Measurements from ENCODE around the gene OSTF1.

The OSTF1 gene

DNA sequence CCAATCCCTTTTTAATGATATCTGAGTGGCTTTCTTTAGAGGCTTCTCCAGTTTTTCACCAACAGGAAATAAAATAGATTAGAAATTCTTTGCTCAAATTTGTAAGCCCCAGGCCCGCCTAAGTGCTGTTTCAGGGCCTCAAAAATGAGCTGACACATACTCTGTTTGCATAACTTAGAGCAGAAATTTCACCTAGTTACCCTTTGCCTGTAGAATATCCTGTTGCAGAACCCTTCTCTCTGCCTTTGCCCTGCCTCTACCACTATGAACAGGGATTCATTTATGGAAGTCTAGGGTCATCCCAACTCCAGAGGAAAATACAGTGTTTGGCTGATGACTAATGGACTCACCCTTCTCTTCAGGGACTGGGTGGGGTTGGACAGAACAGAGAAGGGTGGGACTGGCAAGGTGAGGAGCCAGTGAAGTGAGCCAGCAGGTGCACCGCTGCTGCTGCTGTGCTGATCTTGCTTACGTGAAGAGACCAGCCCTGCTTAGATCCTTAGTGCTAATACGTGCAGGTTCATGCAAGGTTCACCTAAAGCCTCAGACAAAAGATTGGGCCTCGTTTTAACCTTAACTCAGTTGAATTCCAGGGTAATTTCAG is 22.8 kb downstream of the OSTF1 start:
- no peak overlapping the region for H2AFZ ChIP-seq (ENCODE audit: low read depth, low read length)
- no peaks in the 10 kb centered on the region for H3K4me1 ChIP-seq (ENCODE audit: control insufficient read depth, insufficient read depth, low read depth, low read length)
- WGBS: 89% methylated on average over 3 of the region's 5 CpGs
- H3K4ac ChIP-seq (ENCODE audit: low read depth in 1 of 2, low read length in 2 of 2): no peak overlapping the region
- no peak overlapping the region for H2BK12ac ChIP-seq (ENCODE audit: low read length in 2 of 2)
- no peak overlapping the region for H2BK5ac ChIP-seq (ENCODE audit: low read depth, low read length, poor library complexity, severe bottlenecking)
- H3K79me1 ChIP-seq (replicated peaks; ENCODE audit: low read length, poor library complexity, severe bottlenecking): peaks cover 20% of the 10 kb centered on the region
- H3K18ac ChIP-seq (ENCODE audit: low read depth in 1 of 2, low read length in 2 of 2): peak overlapping the region in 1 of 2 experiments; percentile 66
- no peak overlapping the region for H3K4me2 ChIP-seq (ENCODE audit: low read length, poor library complexity, severe bottlenecking)
- no peaks in the 10 kb centered on the region for H3K36me3 ChIP-seq (ENCODE audit: control insufficient read depth in 1 of 2, insufficient read depth in 2 of 2, low read depth in 1 of 2, low read length in 2 of 2)
- no peak overlapping the region for H2BK15ac ChIP-seq (ENCODE audit: low read depth, poor library complexity, severe bottlenecking)
- H3K23ac ChIP-seq (ENCODE audit: low read length in 2 of 2): no peak overlapping the region
- no peak overlapping the region for H3K4me3 ChIP-seq (ENCODE audit: insufficient read depth in 1 of 2, low read depth in 1 of 2, low read length in 2 of 2)
- H3K27ac ChIP-seq (ENCODE audit: low read length, poor library complexity, severe bottlenecking): no peak overlapping the region
- no peak overlapping the region for H2BK120ac ChIP-seq (ENCODE audit: low read depth, low read length)
- H3K9ac ChIP-seq (ENCODE audit: low read length): no peak overlapping the region
- H3K27me3 ChIP-seq (ENCODE audit: control insufficient read depth in 1 of 2, insufficient read depth in 1 of 2, low read length in 2 of 2): no peaks in the 10 kb centered on the region
- H2AK5ac ChIP-seq (ENCODE audit: low read length, severe bottlenecking): no peak overlapping the region
- H3K9me3 ChIP-seq (ENCODE audit: control insufficient read depth, low read length): no peaks in the 10 kb centered on the region
- H3K14ac ChIP-seq (ENCODE audit: low read length in 2 of 2): no peak overlapping the region
- peak overlapping the region; percentile 49 for H4K8ac ChIP-seq (ENCODE audit: low read length)
- H4K91ac ChIP-seq (ENCODE audit: low read length): peak overlapping the region; percentile 56
- no peak for DNase-seq

DNA sequence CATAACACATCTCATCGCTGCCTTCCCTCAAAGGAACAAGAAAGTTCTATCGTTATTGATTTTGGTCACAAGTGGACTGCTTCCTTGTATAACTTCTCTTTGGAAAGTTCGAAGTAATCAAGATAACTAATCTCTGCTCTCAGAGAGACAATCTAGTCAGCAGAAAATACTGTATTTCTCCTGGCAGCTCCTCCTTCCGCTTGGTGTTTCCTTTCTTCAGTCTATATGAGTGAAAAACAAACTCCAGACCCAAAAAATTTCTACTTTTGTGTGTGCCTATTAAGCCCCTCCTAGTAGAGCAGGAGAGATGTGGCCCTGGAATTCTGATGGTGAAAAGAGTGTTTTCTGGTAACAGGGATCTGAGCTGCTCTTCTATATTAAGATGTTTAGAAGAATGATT is 24.5 kb downstream of the OSTF1 start:
- Histone ChIP-seq H3K27ac (ENCODE audit: low read length, poor library complexity, severe bottlenecking) (no peak overlapping the region), H2BK12ac (ENCODE audit: low read length in 2 of 2) (no peak overlapping the region), H3K79me1 (replicated peaks; ENCODE audit: low read length, poor library complexity, severe bottlenecking) (peaks cover 21% of the 10 kb centered on the region), H3K9me3 (ENCODE audit: control insufficient read depth, low read length) (no peaks in the 10 kb centered on the region), H2BK15ac (ENCODE audit: low read depth, poor library complexity, severe bottlenecking) (no peak overlapping the region), H2BK5ac (ENCODE audit: low read depth, low read length, poor library complexity, severe bottlenecking) (no peak overlapping the region), H3K36me3 (ENCODE audit: control insufficient read depth in 1 of 2, insufficient read depth in 2 of 2, low read depth in 1 of 2, low read length in 2 of 2) (peaks cover 0 to 4% of the 10 kb centered on the region in 2 experiments), H3K23ac (ENCODE audit: low read length in 2 of 2) (no peak overlapping the region), H4K8ac (ENCODE audit: low read length) (no peak overlapping the region), H3K9ac (ENCODE audit: low read length) (no peak overlapping the region), H3K4me3 (ENCODE audit: insufficient read depth in 1 of 2, low read depth in 1 of 2, low read length in 2 of 2) (no peak overlapping the region), H2AK5ac (ENCODE audit: low read length, severe bottlenecking) (no peak overlapping the region), H3K27me3 (ENCODE audit: control insufficient read depth in 1 of 2, insufficient read depth in 1 of 2, low read length in 2 of 2) (no peaks in the 10 kb centered on the region), H4K91ac (ENCODE audit: low read length) (no peak overlapping the region), H3K18ac (ENCODE audit: low read depth in 1 of 2, low read length in 2 of 2) (no peak overlapping the region), H2AFZ (ENCODE audit: low read depth, low read length) (no peak overlapping the region), H2BK120ac (ENCODE audit: low read depth, low read length) (no peak overlapping the region), H3K4ac (ENCODE audit: low read depth in 1 of 2, low read length in 2 of 2) (no peak overlapping the region), H3K4me1 (ENCODE audit: control insufficient read depth, insufficient read depth, low read depth, low read length) (no peaks in the 10 kb centered on the region), H3K4me2 (ENCODE audit: low read length, poor library complexity, severe bottlenecking) (no peak overlapping the region), H3K14ac (ENCODE audit: low read length in 2 of 2) (no peak overlapping the region)
- DNase-seq: no peak
- 89% methylated on average over 4 of the region's 4 CpGs for WGBS

DNA sequence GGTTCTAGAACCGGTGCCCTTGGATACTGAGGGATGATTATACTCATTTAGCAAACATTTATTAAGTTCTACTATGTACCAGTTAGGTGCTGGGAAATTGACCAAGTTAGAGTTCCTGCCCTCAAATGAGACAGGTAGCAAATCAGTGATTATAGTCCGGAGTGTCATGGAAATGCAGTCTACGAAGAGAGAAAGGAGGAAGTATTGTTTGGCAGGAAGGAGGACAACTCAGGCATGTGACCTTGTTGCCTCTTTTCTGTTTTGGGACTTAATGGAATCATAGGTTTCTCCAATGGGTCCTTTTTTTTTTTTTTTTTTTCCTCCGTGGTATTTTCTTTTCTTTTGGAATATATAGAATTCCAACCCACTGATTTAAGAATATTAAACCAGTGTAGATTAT is 28.0 kb downstream of the OSTF1 start:
- no peak overlapping the region for H2AFZ ChIP-seq (ENCODE audit: low read depth, low read length)
- H3K4me3 ChIP-seq (ENCODE audit: insufficient read depth in 1 of 2, low read depth in 1 of 2, low read length in 2 of 2): no peak overlapping the region
- H3K23ac ChIP-seq (ENCODE audit: low read length in 2 of 2): no peak overlapping the region
- peaks cover 23% of the 10 kb centered on the region for H3K79me1 ChIP-seq (replicated peaks; ENCODE audit: low read length, poor library complexity, severe bottlenecking)
- no peaks in the 10 kb centered on the region for H3K4me1 ChIP-seq (ENCODE audit: control insufficient read depth, insufficient read depth, low read depth, low read length)
- no peak overlapping the region for H2BK5ac ChIP-seq (ENCODE audit: low read depth, low read length, poor library complexity, severe bottlenecking)
- no peak overlapping the region for H3K27ac ChIP-seq (ENCODE audit: low read length, poor library complexity, severe bottlenecking)
- peaks cover 6 to 32% of the 10 kb centered on the region in 2 experiments for H3K36me3 ChIP-seq (ENCODE audit: control insufficient read depth in 1 of 2, insufficient read depth in 2 of 2, low read depth in 1 of 2, low read length in 2 of 2)
- H2BK12ac ChIP-seq (ENCODE audit: low read length in 2 of 2): no peak overlapping the region
- H2BK15ac ChIP-seq (ENCODE audit: low read depth, poor library complexity, severe bottlenecking): no peak overlapping the region
- H4K91ac ChIP-seq (ENCODE audit: low read length): no peak overlapping the region
- 90% methylated on average over 2 of the region's 4 CpGs for WGBS
- no peak overlapping the region for H2BK120ac ChIP-seq (ENCODE audit: low read depth, low read length)
- no peak overlapping the region for H3K14ac ChIP-seq (ENCODE audit: low read length in 2 of 2)
- no peak overlapping the region for H4K8ac ChIP-seq (ENCODE audit: low read length)
- H3K9me3 ChIP-seq (ENCODE audit: control insufficient read depth, low read length): no peaks in the 10 kb centered on the region
- H3K18ac ChIP-seq (ENCODE audit: low read depth in 1 of 2, low read length in 2 of 2): no peak overlapping the region
- no peak overlapping the region for H3K9ac ChIP-seq (ENCODE audit: low read length)
- H3K4ac ChIP-seq (ENCODE audit: low read depth in 1 of 2, low read length in 2 of 2): no peak overlapping the region
- no peak overlapping the region for H3K4me2 ChIP-seq (ENCODE audit: low read length, poor library complexity, severe bottlenecking)
- DNase-seq: no peak
- H3K27me3 ChIP-seq (ENCODE audit: control insufficient read depth in 1 of 2, insufficient read depth in 1 of 2, low read length in 2 of 2): no peaks in the 10 kb centered on the region
- H2AK5ac ChIP-seq (ENCODE audit: low read length, severe bottlenecking): no peak overlapping the region

DNA sequence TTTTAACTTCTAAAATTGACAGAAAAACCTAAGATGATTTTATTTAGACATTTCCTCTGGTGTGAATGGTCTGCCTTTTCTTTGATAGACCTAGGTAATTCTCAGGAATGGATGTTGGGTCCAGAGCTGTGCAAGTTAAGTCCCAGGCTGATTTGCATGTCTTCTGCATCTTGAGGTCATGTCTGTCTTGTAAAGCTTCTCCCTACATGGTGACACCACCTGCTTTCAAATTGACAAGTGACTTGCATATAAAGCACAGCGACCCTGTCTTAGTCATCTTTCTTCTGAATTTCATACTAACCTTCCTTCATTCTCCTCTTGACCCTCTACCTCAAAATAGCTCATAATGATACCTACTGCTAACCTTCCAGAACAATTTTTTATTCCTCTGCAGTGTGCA is 29.2 kb downstream of the OSTF1 start:
- H2BK12ac ChIP-seq (ENCODE audit: low read length in 2 of 2): no peak overlapping the region
- no peak overlapping the region for H2AK5ac ChIP-seq (ENCODE audit: low read length, severe bottlenecking)
- 97% methylated on average over 1 of the region's 1 CpG for WGBS

More for the DNA sequence above, 29.2 kb downstream of the OSTF1 start:
- no peak overlapping the region for H3K14ac ChIP-seq (ENCODE audit: low read length in 2 of 2)
- H3K9me3 ChIP-seq (ENCODE audit: control insufficient read depth, low read length): no peaks in the 10 kb centered on the region
- no peak overlapping the region for H3K18ac ChIP-seq (ENCODE audit: low read depth in 1 of 2, low read length in 2 of 2)
- no peaks in the 10 kb centered on the region for H3K4me1 ChIP-seq (ENCODE audit: control insufficient read depth, insufficient read depth, low read depth, low read length)
- no peak overlapping the region for H3K23ac ChIP-seq (ENCODE audit: low read length in 2 of 2)
- H3K36me3 ChIP-seq (ENCODE audit: control insufficient read depth in 1 of 2, insufficient read depth in 2 of 2, low read depth in 1 of 2, low read length in 2 of 2): peaks cover 6 to 37% of the 10 kb centered on the region in 2 experiments
- H3K79me1 ChIP-seq (replicated peaks; ENCODE audit: low read length, poor library complexity, severe bottlenecking): peaks cover 30% of the 10 kb centered on the region
- H3K9ac ChIP-seq (ENCODE audit: low read length): no peak overlapping the region
- no peak overlapping the region for H3K4me2 ChIP-seq (ENCODE audit: low read length, poor library complexity, severe bottlenecking)
- no peak for DNase-seq
- H2BK15ac ChIP-seq (ENCODE audit: low read depth, poor library complexity, severe bottlenecking): no peak overlapping the region
- no peak overlapping the region for H3K27ac ChIP-seq (ENCODE audit: low read length, poor library complexity, severe bottlenecking)
- H3K4ac ChIP-seq (ENCODE audit: low read depth in 1 of 2, low read length in 2 of 2): no peak overlapping the region
- no peak overlapping the region for H3K4me3 ChIP-seq (ENCODE audit: insufficient read depth in 1 of 2, low read depth in 1 of 2, low read length in 2 of 2)
- no peak overlapping the region for H2BK5ac ChIP-seq (ENCODE audit: low read depth, low read length, poor library complexity, severe bottlenecking)
- H4K91ac ChIP-seq (ENCODE audit: low read length): no peak overlapping the region
- no peaks in the 10 kb centered on the region for H3K27me3 ChIP-seq (ENCODE audit: control insufficient read depth in 1 of 2, insufficient read depth in 1 of 2, low read length in 2 of 2)
- H2BK120ac ChIP-seq (ENCODE audit: low read depth, low read length): no peak overlapping the region
- no peak overlapping the region for H2AFZ ChIP-seq (ENCODE audit: low read depth, low read length)
- H4K8ac ChIP-seq (ENCODE audit: low read length): no peak overlapping the region

Data from mesenchymal stem cell (in vitro differentiated cells and primary cell).